A549 (cell line): ENCODE data around the gene SYNM. TPM values are rescaled to one million over a fixed set of nuclear protein-coding genes. Genes with fewer than 3 reads are reported as not detected.

ENCODE experiments used
- ATAC-seq, 2 experiments: fragments of 200-7000 bp in 1 of 2; fragments of >200 bp in 1 of 2; cut with Nextera tagmentation in 1 of 2; cut with Tn5 transposase in 1 of 2; 3 replicates each; pipeline versions ENCODE4 v1.8.0 to v1.9.1; 2018 to 2020; ENCODE audit warnings: mild to moderate bottlenecking in 1 of 2, moderate library complexity in 1 of 2
- CTCF ChIA-PET: fragments of 300-600 bp; sonication (Branson Sonifier 250); formaldehyde crosslinking; extraction: SDS; loops from one replicate; lab custom pipeline; 2021; ENCODE audit warnings: antibody characterized with exemption, inconsistent platforms; lab: Yijun Ruan, JAX
- POLR2A ChIA-PET: fragments of 350-600 bp; formaldehyde crosslinking; extraction: SDS; loops from one replicate; lab custom pipeline; 2021; ENCODE audit warnings: antibody characterized with exemption, inconsistent platforms; lab: Yijun Ruan, JAX
- DNase-seq, 2 experiments: peaks; one replicate each; pipeline versions ENCODE4 v3.0.0 to v3.0.0-alpha.2; 2011 to 2016; ENCODE audit warnings: low read depth in 1 of 2, low spot score in 1 of 2
- FAIRE-seq: peaks from 2 replicates; lab custom pipeline; 2011; peaks lifted over from hg19 to GRCh38; lab: Jason Lieb, UNC
- H3K27ac ChIP-seq, 2 experiments: fragments of >200 bp; sonication (Bioruptor Twin); formaldehyde crosslinking; 3 replicates each; pipeline ENCODE4 v1.5.1; 2016 to 2017
- H3K4me1 ChIP-seq: fragments of >200 bp; sonication (Bioruptor Twin); formaldehyde crosslinking; 3 replicates; pipeline ENCODE4 v1.6.1; 2016
- H3K4me2 ChIP-seq: fragments of >200 bp; sonication (Bioruptor Twin); formaldehyde crosslinking; 3 replicates; pipeline ENCODE4 v1.6.1; 2016
- H3K4me3 ChIP-seq: fragments of >200 bp; sonication (Bioruptor Twin); formaldehyde crosslinking; 3 replicates; pipeline ENCODE4 v1.5.1; 2016
- H3K9me3 ChIP-seq: fragments of >200 bp; sonication (Bioruptor Twin); formaldehyde crosslinking; 3 replicates; pipeline ENCODE4 v1.6.1; 2016
- ATOH8 ChIP-seq: fragments of 250-450 bp; sonication (Bioruptor Pico); IDR thresholded peaks from 2 replicates; pipeline ENCODE4 v1.5.0; 2020; ENCODE audit warnings: low read depth, mild to moderate bottlenecking, moderate library complexity
- BHLHE40 ChIP-seq: IDR thresholded peaks from 2 replicates; pipeline ENCODE4 v1.6.1; 2012; ENCODE audit warnings: low read depth, low read length, inconsistent platforms
- E2F6 ChIP-seq: IDR thresholded peaks from 2 replicates; pipeline ENCODE4 v1.6.1; 2012; ENCODE audit warnings: low read depth, borderline replicate concordance
- EHMT2 ChIP-seq: fragments of 200-600 bp; sonication (generic); IDR thresholded peaks from 2 replicates; pipeline ENCODE4 v1.6.1; 2016; ENCODE audit warnings: antibody characterized with exemption, low read depth, mild to moderate bottlenecking, moderate library complexity
- EP300 ChIP-seq, 2 experiments: fragments of >200 bp; sonication (Bioruptor Twin); formaldehyde crosslinking; IDR thresholded peaks; 2 replicates in 1 of 2; 3 replicates in 1 of 2; pipeline ENCODE4 v1.6.1; 2016 to 2017
- FOXS1 ChIP-seq: fragments of 250-450 bp; sonication (Bioruptor Pico); IDR thresholded peaks from 2 replicates; pipeline ENCODE4 v1.5.0; 2020; ENCODE audit warnings: mild to moderate bottlenecking, moderate library complexity
- HOXB5 ChIP-seq: fragments of 250-450 bp; sonication (Bioruptor Pico); IDR thresholded peaks from 2 replicates; pipeline ENCODE4 v1.5.0; 2020; ENCODE audit warnings: mild to moderate bottlenecking, moderate library complexity
- KDM1A ChIP-seq: fragments of 200-600 bp; sonication (generic); IDR thresholded peaks from 2 replicates; pipeline ENCODE4 v1.6.1; 2016; ENCODE audit warnings: low read depth, mild to moderate bottlenecking
- KDM5A ChIP-seq: fragments of 200-600 bp; sonication (generic); IDR thresholded peaks from 2 replicates; pipeline ENCODE4 v1.6.1; 2016; ENCODE audit warnings: antibody characterized with exemption, mild to moderate bottlenecking
- MYC ChIP-seq: IDR thresholded peaks from 2 replicates; pipeline ENCODE4 v1.6.1; 2012; ENCODE audit warnings: mild to moderate bottlenecking, inconsistent platforms, low read length, improper control_type of control experiment, borderline replicate concordance
- PHF8 ChIP-seq: fragments of 200-600 bp; sonication (generic); IDR thresholded peaks from 2 replicates; pipeline ENCODE4 v1.6.1; 2016; ENCODE audit warnings: low read depth, mild to moderate bottlenecking, antibody characterized with exemption, moderate library complexity, borderline replicate concordance
- RARB ChIP-seq: fragments of 250-450 bp; sonication (Bioruptor Pico); IDR thresholded peaks from 2 replicates; pipeline ENCODE4 v1.8.0; 2021; ENCODE audit warnings: mild to moderate bottlenecking, moderate library complexity
- SMC3 ChIP-seq: fragments of >200 bp; sonication (Bioruptor Twin); formaldehyde crosslinking; IDR thresholded peaks from 3 replicates; pipeline ENCODE4 v1.6.1; 2018; ENCODE audit warnings: inconsistent platforms
- TFCP2L1 ChIP-seq: fragments of 250-450 bp; sonication (Bioruptor Pico); IDR thresholded peaks from 2 replicates; pipeline ENCODE4 v1.5.0; 2021; ENCODE audit warnings: mild to moderate bottlenecking
- TP53 ChIP-seq: fragments of 250-450 bp; sonication (Bioruptor Pico); IDR thresholded peaks from 2 replicates; pipeline ENCODE4 v1.5.0; 2021; ENCODE audit warnings: mild to moderate bottlenecking, moderate library complexity
- ZC3H11A ChIP-seq: fragments of 450-650 bp; IDR thresholded peaks from 2 replicates; pipeline ENCODE4 v1.6.1; 2014; ENCODE audit warnings: antibody characterized with exemption, mild to moderate bottlenecking
- ZFP36 ChIP-seq: fragments of 450-650 bp; IDR thresholded peaks from 2 replicates; pipeline ENCODE4 v1.6.1; 2014; ENCODE audit warnings: borderline replicate concordance; ENCODE audit not compliant: partially characterized antibody
- ZNF302 ChIP-seq: fragments of 250-450 bp; sonication (Bioruptor Pico); IDR thresholded peaks from 2 replicates; pipeline ENCODE4 v1.9.0; 2021; ENCODE audit warnings: inconsistent platforms, mild to moderate bottlenecking, moderate library complexity
- ZSCAN20 ChIP-seq: fragments of 250-450 bp; sonication (Bioruptor Pico); IDR thresholded peaks from 2 replicates; pipeline ENCODE4 v1.8.0; 2022; ENCODE audit warnings: mild to moderate bottlenecking, moderate library complexity
- WGBS: methylation state at CpG from one replicate; pipeline ENCODE4 v1.1.6; 2017; ENCODE audit errors: missing lambda C conversion rate; 5-methylcytosine and 5-hydroxymethylcytosine counted together
- polyA plus RNA-seq, 4 experiments: library from polyadenylated mRNA; depleted of rRNA in 3 of 4; stranded (reverse); fragments of >200 nt; fragmentation: RNase III in 1 of 4; extraction: RNeasy Plus Mini Kit Qiagen cat#74134 plus additional on column Dnase treatment in 1 of 4; gene quantifications; 2 replicates in 3 of 4; 3 replicates in 1 of 4; pipeline ENCODE4 v1.2.3, GENCODE V29; 2011 to 2017

Gene SYNM
- polyA plus RNA-seq, 2 of the 4 experiments (the other 2 are of a cell fraction), result 22.6 to 37.7 TPM

GRCh38 chr15:99182791-99183190 lies 77.9 kb downstream of the SYNM start:
- H3K4me1 ChIP-seq, result no peaks in the 10 kb centered on the region
- FAIRE-seq (no peak), ATAC-seq (no peak), DNase-seq (no peak)
- CTCF ChIA-PET, result interaction anchor here (0.6 to 2.9 kb wide), 3 partner anchors 31 to 58 kb away, joined by 3 to 17 read pairs (median 3); no protein-coding TSS in a partner anchor
- TF ChIP-seq MYC, result no peak
- no peak for TF ChIP-seq PHF8
- TF ChIP-seq FOXS1, result no peak
- no peak for TF ChIP-seq BHLHE40
- no peak for TF ChIP-seq RARB (CRISPR knock-in tag)
- no peak for TF ChIP-seq SMC3
- TF ChIP-seq ATOH8 (CRISPR knock-in tag), result no peak
- no peak for TF ChIP-seq ZC3H11A
- TF ChIP-seq HOXB5 (CRISPR knock-in tag), result no peak
- no peak for TF ChIP-seq ZFP36
- no peak for TF ChIP-seq TFCP2L1 (CRISPR knock-in tag)
- no peak for TF ChIP-seq KDM5A
- TF ChIP-seq E2F6, result no peak
- TF ChIP-seq ZNF302 (CRISPR knock-in tag), result no peak
- TF ChIP-seq ZSCAN20 (CRISPR knock-in tag), result no peak
- no peak for TF ChIP-seq TP53 (CRISPR knock-in tag)
- TF ChIP-seq KDM1A, result no peak
- no peak for TF ChIP-seq EP300 (IDR thresholded peaks at IDR 0.05)
- no peak for TF ChIP-seq EHMT2
- no peak overlapping the region for H3K4me3 ChIP-seq
- H3K27ac ChIP-seq, result no peak overlapping the region
- H3K4me2 ChIP-seq, result no peak overlapping the region
- H3K9me3 ChIP-seq, result no peaks in the 10 kb centered on the region
- WGBS, result 100% methylated on average over 1 of the region's 1 CpG
- POLR2A ChIA-PET, result interaction anchor here (0.7 kb wide), 1 partner anchor 213 kb away, joined by 5 read pairs; no protein-coding TSS in a partner anchor

Other genes with a start within 250 kb of the SYNM start
- gene PGPEP1L, start 97.3 kb upstream of the SYNM start, polyA plus RNA-seq (2011; rRNA removed), result not detected in 2 replicates
- not detected in 3 replicates for gene PGPEP1L, start 97.3 kb upstream of the SYNM start, polyA plus RNA-seq (2017; fragmentation: RNase III; extraction: RNeasy Plus Mini Kit Qiagen cat#74134 plus additional on column Dnase treatment)
- gene TTC23, start 144.5 kb downstream of the SYNM start, polyA plus RNA-seq (2011; rRNA removed), result 7.0 and 18.7 TPM in 2 replicates
- gene TTC23, start 144.5 kb downstream of the SYNM start, polyA plus RNA-seq (2017; fragmentation: RNase III; extraction: RNeasy Plus Mini Kit Qiagen cat#74134 plus additional on column Dnase treatment), result 16.5 to 17.4 TPM (median 17.4 TPM) in 3 replicates
- 62.4 and 75.0 TPM in 2 replicates for gene LRRC28, start 146.4 kb downstream of the SYNM start, polyA plus RNA-seq (2011; rRNA removed)
- gene LRRC28, start 146.4 kb downstream of the SYNM start, polyA plus RNA-seq (2017; fragmentation: RNase III; extraction: RNeasy Plus Mini Kit Qiagen cat#74134 plus additional on column Dnase treatment), result 18.2 to 22.3 TPM (median 19.6 TPM) in 3 replicates